ENCODE measurements around the gene GARRE1.

DNA sequence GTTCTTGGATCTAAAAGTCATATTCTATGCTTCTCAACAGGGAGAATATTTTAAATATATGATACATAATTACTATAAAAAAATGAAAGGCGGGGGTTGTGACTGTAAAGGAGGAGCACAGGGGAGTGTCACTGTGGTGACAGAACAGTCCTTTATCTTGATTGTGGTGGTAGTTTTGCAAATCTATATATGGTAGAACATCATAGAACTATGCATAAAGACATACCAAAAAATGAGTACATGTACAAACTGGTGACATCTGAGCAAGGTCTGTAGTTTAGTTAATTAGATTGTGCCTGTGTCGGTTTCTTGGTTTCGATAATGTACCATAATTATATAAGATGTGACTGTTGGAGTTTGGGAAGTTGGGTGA lies 38.7 kb upstream of the GARRE1 start:
- TF ChIP-seq, protein P1, sequence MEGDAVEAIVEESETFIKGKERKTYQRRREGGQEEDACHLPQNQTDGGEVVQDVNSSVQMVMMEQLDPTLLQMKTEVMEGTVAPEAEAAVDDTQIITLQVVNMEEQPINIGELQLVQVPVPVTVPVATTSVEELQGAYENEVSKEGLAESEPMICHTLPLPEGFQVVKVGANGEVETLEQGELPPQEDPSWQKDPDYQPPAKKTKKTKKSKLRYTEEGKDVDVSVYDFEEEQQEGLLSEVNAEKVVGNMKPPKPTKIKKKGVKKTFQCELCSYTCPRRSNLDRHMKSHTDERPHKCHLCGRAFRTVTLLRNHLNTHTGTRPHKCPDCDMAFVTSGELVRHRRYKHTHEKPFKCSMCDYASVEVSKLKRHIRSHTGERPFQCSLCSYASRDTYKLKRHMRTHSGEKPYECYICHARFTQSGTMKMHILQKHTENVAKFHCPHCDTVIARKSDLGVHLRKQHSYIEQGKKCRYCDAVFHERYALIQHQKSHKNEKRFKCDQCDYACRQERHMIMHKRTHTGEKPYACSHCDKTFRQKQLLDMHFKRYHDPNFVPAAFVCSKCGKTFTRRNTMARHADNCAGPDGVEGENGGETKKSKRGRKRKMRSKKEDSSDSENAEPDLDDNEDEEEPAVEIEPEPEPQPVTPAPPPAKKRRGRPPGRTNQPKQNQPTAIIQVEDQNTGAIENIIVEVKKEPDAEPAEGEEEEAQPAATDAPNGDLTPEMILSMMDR (IDR thresholded peaks at IDR 0.05), result no peak
- no peak for TF ChIP-seq POLR2A (IDR thresholded peaks at IDR 0.05)
